ENCODE measurements around the gene KRT3.

Gene KRT3

GRCh38 chr12:52795694-52796428, at the start of gene KRT3:
Gene KRT3, minus strand, starts transcription at chr12:52796117. Its CDS starts 75 bp downstream, at chr12:52796042.
- no peak for DNase-seq
- ATAC-seq: no peak

GRCh38 chr12:52844386-52844785, 48.5 kb upstream of the KRT3 start:
- no peak for ATAC-seq
- DNase-seq: no peak

- ATAC-seq: no peak
- no peak for DNase-seq
These were observed 43.7 kb upstream of the KRT3 start for GRCh38 chr12:52839436-52840105.

- DNase-seq (no peak), ATAC-seq (no peak)
These were observed 42.9 kb upstream of the KRT3 start for GRCh38 chr12:52838609-52839435.

- no peak for DNase-seq
- ATAC-seq: no peak
These were observed 42.1 kb upstream of the KRT3 start for GRCh38 chr12:52837781-52838608.

- ATAC-seq (peak; percentile 22), DNase-seq (peak; percentile 23)
These were observed 41.5 kb upstream of the KRT3 start for GRCh38 chr12:52837413-52837741.

GRCh38 chr12:52836491-52837412, 40.8 kb upstream of the KRT3 start:
- DNase-seq (no peak), ATAC-seq (no peak)

GRCh38 chr12:52836042-52836466, 40.1 kb upstream of the KRT3 start:
- DNase-seq (peak; percentile 82), ATAC-seq (peak; percentile 94)

- peak; percentile 45 for DNase-seq
- ATAC-seq: no peak
These were observed 39.5 kb upstream of the KRT3 start for GRCh38 chr12:52835271-52836041.

- ATAC-seq (no peak), DNase-seq (no peak)
These were observed 38.7 kb upstream of the KRT3 start for GRCh38 chr12:52834727-52835001.

GRCh38 chr12:52833922-52834726, 38.2 kb upstream of the KRT3 start, which contains the start of gene KRT79:
Gene KRT79, minus strand, starts transcription at chr12:52834311. Its CDS starts 51 bp downstream, at chr12:52834260.
- ATAC-seq (no peak), DNase-seq (no peak)

- ATAC-seq: no peak
- DNase-seq: no peak
These were observed 37.3 kb upstream of the KRT3 start for GRCh38 chr12:52832985-52833905.

- no peak for ATAC-seq
- DNase-seq: no peak
These were observed 36.5 kb upstream of the KRT3 start for GRCh38 chr12:52832451-52832850.

GRCh38 chr12:52831251-52831650, 35.3 kb upstream of the KRT3 start:
- DNase-seq (no peak), ATAC-seq (no peak)

- DNase-seq (no peak), ATAC-seq (no peak)
These were observed 34.3 kb upstream of the KRT3 start for GRCh38 chr12:52829986-52830770.

GRCh38 chr12:52828591-52829021, 32.7 kb upstream of the KRT3 start:
- no peak for DNase-seq
- ATAC-seq: no peak

GRCh38 chr12:52828156-52828555, 32.2 kb upstream of the KRT3 start:
- DNase-seq (no peak), ATAC-seq (no peak)
